Activated CD8-positive, alpha-beta memory T cell treated with anti-CD3 and anti-CD28 coated beads for 48 hours (primary cell): ENCODE results near the gene PLEKHG3.
"Not testable (repeated sequence)": the region's sequence is repeated elsewhere in the genome, so short reads cannot be mapped to it uniquely, and the experiment has no call there.

Experiments used
- DNase-seq, 3 experiments: peaks; one replicate each; pipeline ENCODE4 v3.0.0-alpha.2; 2020; ENCODE audit warnings: low read depth in 2 of 3, low spot score in 2 of 3

The PLEKHG3 gene

DNA sequence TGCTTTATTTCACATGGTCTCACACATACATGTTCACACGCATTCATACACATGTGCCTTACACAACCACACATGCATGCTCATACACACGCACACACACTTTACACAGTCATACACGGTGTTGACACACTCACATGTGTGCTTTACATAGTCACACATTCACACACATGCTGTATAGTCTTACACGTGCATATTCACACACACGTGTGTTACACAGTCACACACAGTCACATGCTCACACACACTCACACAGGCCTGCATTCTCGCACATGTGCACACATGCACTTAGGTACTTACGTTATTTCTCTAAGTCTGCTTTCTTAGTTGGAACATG, 18.0 kb upstream of the PLEKHG3 start:
- DNase-seq: no peak

DNA sequence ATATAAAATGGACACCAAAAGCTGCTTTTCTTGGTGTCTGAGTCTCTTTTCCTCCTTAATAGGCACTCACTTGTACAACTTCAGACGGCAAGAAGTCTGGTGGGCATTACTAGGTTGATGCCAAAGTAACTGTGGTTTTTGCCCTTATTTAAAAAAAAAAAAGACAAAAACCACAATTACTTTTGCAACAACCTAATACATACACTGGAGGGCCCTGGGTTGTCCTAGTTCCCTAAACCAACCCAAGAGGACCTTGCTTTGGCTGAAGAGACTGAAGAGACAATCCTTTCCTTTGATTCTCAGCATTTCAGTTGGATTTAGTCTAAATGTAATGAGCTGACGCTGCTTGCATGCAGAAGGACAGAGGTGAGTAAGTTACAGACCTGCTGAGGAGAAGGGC, 16.2 kb upstream of the PLEKHG3 start:
- no peak for DNase-seq

DNA sequence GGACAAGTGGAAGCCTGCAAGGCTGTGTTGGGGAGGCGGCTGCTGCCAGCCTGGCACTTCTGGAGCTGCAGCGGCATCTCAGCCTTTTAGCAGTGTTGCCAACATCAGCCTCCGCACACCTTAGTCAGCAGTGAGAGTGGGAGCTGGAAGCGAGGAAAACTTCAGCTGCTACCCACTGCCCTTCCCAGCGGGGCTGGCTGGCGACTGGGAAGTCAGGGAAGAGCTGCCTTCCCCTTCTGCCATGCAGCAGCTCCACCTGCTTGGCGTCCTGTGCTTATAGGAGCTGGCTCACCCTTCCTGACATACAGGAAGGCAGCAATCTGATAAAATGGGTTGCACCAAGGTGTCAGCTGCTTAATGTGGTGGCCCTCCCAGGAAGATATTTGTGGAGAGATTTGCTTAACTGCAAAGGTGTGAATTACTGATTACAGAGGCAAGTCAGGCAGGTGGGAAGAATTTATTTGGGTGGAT, 15.4 kb upstream of the PLEKHG3 start:
- DNase-seq: no peak

DNA sequence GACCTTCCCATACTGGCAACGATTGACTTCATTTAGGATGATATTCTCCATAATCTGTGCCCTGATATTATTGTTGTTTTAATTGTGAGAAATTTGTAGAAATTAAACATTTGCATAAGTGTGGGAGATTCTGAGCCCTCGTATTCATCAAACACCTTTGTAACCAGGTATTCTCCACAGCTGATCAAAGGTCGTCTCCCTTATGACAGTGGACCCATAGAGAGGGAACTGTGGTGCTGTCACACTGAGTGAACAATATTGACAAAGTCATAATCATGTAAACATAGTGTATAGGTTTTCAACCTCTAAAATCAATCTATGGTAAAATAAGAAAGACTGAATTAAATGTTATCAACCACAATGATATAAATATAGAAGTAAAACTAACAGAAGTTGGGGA, 14.9 kb upstream of the PLEKHG3 start:
- no peak for DNase-seq

DNA sequence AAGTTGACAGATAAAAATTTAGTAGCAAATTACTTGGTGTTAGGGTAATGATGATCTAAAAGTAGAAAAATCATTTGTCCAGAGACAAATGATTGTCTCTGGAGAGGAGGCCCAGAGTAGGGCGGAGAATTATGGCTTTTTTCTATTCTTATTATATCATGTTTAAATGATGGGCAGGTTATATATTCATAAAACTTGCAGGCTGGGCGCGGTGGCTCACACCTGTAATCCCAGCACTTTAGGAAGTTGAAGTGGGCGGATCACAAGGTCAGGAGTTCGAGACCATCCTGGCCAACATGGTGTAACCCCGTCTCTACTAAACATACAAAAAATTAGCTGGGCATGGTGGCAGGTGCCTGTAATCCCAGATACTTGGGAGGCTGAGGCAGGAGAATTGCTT, 13.6 kb upstream of the PLEKHG3 start:
- DNase-seq: not testable (repeated sequence)

DNA sequence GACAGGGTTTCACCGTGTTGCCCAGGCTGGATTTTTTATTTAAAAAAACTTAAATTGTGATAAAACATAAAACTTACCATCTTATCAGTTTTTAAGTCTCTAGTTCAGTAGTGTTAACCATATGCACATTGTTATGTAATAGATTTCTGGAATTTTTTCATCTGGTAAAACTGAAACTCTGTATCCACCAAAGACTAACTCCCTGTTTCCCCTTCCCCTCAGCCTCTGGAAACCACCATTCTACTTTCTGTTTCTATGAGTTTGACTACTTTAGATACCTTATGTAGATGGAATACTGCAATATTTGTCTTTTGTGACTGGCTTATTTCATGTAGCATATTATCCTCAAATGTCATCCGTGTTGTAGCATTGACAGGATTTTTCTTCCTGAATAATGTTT, 12.8 kb upstream of the PLEKHG3 start:
- no peak for DNase-seq

DNA sequence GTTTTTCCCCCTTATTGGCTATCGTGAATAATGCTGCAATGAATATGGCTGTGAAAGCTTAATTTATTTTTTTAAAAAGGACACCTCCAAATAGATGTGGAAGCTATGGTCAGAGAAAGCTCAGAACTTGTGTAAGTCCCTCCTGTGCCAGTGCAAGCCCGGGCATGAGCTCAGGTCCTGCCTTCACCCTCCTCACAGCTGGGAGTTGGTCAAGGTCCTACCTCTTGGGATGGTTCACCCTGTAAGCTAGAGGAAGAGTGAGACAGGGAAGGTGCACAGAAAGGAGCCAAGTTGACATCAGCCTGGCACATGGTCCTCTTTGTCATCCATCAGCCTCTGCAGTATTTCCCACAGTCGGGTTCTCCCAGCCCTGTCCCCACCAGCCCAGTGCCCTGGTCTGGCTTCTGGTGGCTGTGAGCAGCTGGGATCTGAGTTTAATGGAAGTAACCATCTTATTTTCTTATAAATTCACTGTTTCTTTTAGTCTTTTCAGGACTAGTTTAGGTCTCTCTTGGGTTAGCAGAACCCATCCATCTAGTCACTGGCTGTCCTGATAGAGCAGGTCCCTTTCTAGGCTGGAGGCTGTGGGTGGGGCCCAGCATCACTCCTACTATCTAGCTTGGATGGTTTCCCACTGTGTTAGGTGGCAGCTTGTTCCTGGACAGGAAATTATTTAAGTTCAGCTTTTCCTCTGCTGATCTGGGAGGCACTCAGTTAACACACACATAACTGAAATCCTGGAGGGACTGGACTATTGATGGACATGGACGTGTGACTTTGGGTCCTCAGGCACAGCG, 11.8 kb upstream of the PLEKHG3 start:
- DNase-seq: no peak

DNA sequence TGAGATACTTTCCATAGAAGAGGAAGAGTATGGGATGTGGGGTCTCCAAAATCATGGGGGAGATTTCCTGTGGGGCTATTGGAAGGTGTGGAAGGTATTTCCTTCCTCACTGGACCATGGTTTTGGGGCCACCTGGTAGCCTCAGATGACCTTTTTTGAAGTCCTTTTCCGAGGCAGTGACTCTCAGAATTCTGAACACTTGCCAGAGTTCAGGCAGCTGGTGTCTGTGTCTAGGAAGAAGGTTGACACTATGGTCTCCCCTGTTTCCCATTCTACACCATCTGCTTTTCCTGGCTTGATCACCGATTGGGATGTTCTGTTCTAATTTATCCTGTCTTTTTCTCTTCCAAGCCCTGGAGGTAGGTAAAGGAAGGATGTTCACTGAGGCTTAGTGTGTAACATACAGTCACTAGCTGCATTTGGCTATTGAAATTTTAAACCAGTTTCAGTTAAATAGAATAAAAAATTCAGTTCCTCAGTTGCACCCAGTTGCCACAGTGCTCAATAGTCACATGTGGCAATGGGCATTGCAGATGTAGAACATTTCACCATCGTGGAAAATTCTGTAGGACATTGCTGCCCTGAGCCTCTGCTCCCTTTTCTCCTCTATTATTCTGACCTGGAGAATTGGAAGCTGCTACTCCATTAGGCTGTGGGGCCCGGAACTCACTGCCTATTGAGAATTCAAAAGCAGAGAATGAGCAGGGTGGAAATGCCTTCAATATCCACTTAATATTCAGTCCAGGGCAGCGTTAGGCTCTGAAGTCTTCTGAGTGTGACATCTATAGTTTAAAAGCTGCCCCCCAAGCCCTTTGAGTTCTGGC, 11.0 kb upstream of the PLEKHG3 start:
- no peak for DNase-seq

DNA sequence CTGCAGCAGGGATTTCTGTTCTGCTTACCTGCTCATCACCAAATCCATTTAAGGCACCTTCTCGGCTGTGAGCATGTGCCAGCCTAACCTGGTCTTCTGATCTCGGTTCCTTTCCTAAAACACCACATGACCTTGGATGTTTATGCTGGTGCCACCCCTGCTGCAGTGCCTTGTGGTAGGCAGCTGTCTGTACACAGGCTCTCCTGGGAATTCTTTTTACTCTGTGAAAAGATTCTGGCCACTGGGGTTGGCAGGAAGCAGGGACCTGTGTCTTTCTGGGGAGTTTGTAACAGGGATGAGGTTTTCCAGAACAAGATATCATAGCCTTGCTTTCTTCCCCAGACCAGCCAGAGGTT, 10.4 kb upstream of the PLEKHG3 start:
- DNase-seq: no peak

DNA sequence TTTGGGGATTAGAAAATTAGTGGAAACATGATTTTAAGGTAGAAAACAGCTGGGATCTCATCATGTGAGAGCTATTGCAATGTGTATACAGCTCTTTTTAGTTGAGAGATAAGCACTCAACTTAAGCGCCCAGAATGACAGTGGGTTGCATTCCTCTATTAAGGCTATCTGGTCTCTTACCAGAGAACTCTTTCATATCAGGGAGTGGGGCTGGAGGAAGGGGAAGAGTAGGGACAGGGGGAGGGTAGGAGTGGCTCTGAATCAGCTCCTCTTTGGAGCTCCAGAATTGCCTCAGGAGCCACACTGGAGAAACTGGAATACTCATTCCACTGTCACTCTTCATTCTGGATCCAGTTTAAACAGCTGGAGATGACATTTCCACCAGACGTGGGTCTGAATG, 9.2 kb upstream of the PLEKHG3 start:
- DNase-seq: no peak

DNA sequence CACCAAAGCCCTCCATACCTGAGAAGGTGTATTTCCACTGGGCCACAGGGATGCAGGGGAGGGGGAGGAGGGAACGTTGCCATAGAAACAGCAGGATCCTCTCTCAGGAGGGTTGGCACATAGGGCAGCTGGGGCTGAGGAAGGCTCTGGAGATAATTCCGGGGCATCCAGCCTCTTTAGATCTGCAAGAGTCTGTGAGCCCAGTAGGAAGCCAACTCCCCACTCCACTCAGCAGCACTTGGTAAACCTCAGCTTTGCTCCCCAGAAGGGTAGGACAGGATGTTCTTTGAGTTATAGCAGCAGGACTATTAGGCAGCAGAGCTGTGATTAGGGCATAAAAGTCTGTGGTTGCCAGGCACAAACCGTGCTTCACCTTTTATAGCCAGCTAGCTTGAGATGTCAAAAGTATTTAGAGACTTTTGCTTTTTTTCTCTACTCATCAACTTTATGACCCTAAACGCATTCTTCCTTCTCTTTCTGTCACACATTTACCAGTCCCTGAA, 7.8 kb upstream of the PLEKHG3 start:
- DNase-seq: no peak

DNA sequence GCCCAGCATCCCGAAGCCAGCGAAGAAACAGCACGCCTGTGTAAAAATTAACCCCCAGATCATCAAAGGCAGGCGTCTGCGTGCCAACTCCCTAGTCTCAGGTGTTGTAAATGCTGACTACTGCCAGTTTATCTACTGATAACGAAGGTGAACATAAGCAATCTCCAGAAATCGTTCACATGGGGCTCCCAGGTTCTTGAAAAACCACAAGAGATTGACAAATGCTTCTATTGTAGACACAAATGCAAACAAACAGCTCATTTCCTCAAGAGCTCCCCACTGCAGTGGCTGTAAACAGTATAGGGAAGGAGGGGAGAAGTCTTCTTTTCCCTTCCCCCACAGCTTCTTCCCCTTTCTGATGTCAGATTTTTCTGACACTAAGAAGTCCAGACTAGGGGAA, 5.3 kb upstream of the PLEKHG3 start:
- DNase-seq: no peak

DNA sequence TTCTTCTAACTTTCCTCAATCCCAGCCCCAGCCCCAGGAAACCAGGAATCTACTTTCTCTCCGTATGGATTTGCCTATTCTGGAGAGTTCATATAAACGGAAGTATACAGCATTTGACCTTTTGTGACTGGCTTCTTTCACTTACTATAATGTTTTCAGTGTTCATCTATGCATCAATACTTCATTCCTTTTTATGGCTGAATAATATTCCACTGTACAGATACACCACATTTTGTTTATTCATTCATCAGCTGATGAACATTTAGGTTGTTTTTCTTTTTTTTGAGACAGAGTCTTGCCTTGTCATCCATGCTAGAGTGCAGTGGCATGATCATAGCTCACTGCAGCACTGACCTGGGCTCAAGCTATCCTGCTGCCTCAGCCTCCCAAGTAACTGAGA, 3.9 kb upstream of the PLEKHG3 start:
- no peak for DNase-seq

DNA sequence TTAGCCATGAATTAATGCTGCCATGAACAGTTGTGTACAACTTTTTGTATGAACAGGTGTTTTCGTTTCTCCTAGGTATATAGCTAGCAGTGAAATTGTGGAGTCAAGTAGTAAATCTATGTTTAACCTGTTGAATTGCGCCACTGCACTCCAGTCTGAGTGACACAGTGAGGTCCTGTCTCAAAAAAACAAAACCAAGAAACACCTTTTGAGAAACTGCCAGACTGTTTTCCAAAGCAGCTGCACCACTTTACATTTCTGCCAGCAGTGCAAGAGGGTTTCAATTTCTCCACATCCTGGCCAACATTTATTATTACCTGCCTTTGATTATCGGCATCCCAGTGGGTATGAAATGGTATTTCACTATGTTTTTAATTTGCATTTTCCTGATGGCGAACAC, 3.3 kb upstream of the PLEKHG3 start:
- DNase-seq: no peak

DNA sequence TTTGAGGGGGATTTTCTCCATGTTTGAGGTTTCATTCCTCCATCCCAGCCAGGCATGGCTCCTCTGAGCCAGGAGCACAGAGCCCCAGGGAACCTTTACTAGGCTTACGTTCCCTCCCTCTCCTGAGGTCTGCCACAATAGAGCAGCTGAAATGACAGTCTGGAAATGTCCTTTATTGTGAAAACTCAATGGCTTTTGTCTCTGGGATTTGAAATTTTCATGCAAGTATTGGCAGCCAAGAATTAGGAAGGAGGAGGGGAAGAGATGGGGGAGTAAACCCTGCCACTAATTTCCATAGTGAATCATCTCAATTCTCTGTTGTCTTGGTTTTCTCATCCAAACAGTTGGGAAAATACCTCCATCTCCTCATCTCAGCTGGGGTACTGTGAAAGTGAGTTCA, 2.6 kb upstream of the PLEKHG3 start:
- DNase-seq: no peak

DNA sequence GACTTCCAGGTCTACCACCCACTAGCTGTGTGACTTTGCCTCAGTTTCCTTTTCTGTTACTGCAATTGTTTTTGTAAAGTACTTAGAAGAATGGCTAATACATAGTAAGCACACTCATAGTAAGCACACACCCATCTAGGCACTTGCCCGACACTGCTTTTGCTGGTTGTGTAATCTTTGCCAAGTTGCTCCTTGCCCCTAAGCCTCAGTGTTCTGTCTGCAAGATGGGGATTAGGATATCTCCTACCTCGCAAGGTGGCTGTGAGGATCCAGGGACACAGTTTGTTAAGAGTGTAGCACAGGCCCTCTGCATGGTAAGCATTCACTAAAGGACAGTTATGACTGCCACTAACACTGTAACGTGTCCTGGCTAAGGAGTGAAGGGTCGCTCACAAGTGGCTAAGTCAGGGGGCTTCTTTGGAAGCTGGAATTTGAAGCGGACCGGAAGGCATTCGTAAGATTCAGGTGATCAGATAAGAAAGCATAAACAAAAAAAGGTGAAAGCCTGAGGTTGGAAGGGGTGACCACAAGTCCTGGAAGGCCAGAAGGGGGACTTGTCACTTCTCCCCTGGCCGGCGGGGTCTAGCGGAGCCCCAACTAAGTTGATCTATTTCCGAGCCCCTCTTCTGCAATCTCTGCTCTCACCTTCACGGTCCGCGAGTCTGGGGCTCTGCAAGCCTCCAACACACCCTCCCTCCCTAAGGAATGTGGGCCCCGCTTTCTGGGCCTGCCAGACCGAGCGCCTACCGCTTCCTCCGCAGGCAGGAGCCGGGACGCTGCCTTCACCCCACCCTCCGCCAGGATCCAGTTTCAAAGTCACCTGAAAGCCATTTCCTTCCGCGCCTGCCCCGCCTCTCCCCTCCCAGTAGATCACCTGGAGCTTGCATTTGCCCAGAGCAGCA, 1.5 kb upstream of the PLEKHG3 start:
- no peak for DNase-seq

DNA sequence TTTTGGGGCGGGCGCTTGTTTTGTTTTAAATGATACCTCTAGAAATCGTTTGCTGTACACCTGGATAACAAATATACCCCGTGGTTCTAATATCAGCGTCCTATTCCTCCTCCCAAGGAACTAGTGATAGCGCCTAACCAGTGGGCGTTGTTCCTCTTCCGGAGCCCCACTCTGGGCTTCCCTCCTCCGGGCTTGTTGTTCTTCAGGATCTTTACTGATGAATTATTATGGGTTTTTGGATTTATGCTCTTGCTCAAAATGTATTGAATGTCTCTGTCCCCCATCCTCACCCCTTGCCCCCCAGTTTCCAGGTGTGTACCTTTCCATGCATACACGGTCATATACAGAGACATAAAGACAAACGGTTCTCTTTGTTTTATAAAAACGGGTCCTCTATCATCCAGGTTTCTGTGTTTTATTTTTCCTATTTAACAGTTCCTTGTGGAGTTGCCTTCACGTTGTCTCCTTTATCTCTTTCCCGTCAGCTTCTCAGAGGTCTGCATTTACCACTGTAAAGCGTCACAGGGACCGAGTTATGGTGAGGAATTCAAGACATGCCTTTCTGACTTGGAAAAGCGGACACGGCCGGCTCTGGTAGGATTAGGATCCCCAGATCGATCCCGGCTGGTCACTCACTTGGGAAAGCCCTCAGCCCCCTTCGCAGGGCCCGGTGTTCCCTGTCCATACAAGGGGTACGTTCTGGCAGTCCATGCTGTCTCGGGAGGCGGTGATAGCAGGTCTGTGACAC, 655 bp upstream of the PLEKHG3 start:
- no peak for DNase-seq

DNA sequence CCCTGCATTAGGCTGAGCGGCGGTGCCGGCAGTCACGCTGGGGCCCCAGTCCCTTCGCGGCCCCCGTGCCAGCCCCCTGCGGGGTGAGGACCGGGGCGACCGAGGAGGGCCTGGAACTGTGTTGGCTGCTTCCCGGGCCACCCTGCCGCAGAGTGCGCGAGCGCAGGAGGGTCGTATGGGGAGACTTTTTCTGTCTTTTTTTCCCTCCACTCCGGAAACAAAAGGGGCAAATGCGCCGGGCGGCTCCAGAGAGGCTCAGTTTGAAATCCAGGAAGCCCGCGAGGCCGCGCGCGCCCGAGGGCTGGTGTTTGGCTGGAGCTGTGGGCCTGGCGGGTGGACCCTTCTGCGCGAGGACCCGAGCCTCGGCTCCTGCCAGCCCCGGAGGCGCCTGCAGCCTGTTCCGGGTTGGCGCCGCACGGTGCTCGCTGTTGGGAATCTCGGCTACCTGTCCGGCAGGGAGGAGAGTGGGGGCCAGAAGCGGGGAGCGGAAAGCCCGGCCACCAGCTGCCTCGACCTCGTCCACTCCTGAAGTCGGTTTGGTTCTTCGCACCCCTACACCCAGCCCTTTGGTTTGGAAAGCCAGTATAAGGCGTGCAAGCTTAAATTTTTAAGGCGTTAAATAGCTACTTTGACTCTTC, 638 bp downstream of the PLEKHG3 start:
- DNase-seq: no peak

DNA sequence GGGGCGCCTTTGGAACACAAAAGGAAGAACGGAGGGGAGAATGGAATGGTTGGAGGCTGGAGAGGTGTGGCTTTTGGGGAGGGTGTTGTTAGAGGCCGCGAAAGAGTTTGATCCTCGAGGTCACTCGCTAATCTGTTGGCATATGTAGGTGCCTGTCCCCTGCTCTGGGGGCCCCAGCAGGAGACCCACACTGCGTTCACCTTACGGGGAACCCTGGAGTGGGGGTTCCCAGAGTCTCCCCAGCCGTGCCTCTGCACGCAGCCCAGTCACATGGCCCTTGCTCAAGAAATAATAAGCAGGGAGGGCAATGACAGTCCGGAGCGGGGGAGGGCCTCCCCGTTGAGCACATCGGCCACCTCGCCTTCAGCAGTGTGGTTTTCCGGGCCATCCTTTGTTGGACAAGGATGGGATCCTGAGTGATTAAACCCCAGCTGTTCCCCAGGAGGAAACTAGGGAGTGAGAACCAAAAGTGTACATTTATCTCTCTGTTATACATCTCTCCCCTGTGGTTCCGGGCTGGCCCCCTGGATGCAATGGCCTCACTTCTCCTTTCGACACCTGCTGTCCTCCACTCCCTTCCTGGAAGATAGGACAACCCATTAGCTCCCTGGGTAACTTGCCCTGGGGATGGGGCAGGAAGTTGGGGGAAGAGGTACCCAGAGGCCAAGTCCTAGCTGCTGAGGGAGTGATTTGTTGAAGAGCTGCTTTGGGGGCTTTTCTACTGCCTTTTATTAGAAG, 1.3 kb downstream of the PLEKHG3 start:
- DNase-seq: no peak
